HG03442 (cell line): ENCODE data around the gene MAGIX.

Experiments used
- ATAC-seq: cut with Tn5 transposase; IDR thresholded peaks from one replicate; pipeline ENCODE4 v1.9.1; 2021; ENCODE audit warnings: mild to moderate bottlenecking, moderate library complexity; ENCODE audit not compliant: unreplicated experiment

The MAGIX gene

DNA sequence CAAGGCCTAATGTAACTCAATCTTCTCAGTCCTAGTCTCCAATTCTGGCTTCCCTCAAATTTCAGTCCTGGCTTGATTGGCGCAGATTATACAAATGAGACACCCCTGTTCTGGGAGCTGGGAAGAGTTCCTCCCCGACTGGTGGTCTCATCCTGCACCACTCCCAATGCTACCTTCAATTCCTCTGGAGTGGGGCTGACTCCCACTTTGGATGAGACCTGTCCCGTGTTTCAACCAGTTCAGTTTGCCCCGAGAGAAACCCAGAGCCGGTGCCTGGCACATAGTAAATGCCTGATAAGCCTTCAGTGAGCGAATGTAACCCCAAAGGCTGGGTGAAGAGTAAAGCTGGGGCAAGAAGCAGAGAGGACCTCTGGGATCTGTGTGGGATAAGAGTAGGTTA, 41.5 kb downstream of the MAGIX start:
- ATAC-seq: no peak

DNA sequence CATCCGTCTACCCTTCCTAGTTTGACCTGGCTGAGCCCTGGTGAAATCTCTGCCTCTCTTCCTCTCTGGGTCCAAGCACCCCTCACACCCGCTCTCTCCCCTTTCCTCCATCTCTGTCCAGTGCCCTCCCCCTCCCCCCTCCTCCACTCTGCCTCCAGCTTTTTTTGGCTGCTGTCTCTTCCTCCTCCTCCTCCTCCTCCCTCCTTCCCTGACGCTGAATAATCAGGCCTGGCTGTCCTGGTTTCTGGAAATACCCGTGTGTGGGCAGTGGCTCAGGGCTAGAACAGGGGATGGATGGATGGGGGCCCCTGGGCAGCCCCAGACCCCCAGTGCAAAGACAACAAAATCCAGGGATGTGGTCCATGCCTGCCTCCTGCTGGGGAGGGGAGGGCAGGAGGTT, 42.2 kb downstream of the MAGIX start:
- ATAC-seq: no peak

GRCh38 chrX:49205443-49205842, 42.9 kb downstream of the MAGIX start:
- ATAC-seq: no peak

GRCh38 chrX:49206543-49206942, 44.0 kb downstream of the MAGIX start:
- ATAC-seq: no peak

DNA sequence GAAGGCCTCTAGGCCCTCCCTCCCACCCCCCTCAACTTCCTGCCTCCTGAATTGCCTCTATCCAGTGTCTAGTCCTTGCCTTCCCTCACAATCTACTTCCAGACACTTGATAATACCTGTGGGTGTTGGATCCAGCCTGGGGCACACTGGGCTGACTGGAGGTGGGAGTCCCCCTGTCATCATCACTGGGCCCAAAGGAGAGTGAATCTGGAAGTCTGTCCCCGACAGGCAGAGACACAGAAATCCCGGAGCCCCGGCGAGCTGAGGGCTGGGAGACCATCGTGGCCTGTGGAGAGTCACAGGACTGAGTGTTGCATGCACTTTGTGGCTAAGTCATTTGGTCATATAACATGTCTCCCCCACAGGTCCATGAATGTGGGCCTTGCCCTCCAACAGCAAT, 45.8 kb downstream of the MAGIX start:
- ATAC-seq: no peak

GRCh38 chrX:49209434-49210251, 47.1 kb downstream of the MAGIX start:
- no peak for ATAC-seq

DNA sequence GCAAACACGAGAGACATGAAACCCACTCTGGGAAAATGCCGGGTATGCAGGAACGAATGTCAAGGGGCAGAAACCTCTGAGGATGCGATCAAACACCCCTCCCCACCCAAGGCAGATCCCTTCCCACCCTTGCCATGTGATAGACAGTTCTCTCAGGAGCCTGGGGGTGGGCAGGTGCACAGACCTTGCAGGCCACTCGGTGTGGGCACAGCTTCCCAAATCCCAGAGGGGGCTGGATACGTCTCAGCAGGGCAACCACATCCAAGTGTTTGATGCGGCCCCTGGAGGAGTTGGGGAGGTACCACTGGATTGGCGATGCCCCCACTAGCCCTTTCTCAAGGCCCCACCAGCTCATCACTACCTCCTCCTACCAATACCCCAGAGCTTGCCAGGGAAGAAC, 47.8 kb downstream of the MAGIX start:
- ATAC-seq: no peak

DNA sequence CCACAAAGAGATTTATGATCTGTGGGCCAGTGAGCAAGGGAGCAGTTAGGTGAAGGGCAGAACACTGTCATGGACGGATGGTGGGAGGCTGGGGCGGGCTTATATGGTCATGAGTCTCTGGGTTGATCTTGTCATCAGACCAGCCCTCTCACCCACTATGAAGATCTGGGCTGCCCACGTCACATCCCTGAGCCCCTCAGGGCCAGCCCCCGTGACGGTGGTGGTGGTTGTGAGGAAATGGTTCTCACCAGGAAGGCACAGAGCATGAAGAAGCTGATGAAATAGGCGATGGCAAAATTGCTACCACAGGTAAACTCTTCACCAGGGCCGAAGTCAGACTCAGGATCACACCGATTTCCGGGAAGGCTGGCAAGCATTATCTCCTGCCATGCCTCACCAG, 48.5 kb downstream of the MAGIX start:
- no peak for ATAC-seq

- no peak for ATAC-seq
Observed at GRCh38 chrX:49212209-49212608, 49.7 kb downstream of the MAGIX start.

DNA sequence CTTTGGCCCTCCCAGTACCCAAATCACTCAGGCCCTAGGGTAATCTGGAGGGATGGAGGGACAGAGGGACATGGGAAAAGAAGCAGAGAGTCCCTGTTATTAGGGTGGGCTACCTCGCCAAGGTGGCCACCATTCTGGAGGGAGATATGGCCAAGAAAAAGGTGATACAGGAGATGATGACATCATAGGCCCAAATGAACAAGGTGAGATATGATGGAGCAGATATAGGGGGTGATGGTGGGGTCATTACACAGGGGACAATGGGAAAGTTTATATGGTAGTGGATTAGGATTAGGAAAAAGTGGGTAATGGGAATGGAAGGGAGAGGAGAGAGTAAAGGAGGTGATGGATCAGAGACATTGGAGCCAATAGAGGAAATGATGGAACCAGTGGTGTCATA, 50.3 kb downstream of the MAGIX start:
- no peak for ATAC-seq

DNA sequence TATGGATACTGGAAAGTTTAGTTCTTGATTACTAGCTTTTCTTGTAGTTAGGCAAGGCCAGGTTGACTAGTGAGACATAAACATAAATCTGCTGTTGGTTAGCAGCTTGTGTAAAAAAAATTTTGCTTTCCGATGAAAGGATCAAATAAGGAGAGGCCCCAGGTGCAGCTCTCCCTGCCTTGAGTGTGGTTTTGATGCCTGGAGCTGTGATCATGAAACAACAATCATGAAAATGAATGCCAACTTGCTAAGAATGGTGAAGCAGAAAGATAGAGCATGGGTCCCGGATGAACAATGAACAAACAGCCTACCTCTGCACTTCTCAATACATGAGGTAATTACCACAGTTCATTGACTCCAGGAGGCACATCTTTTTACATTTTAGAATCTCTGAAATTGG, 51.9 kb downstream of the MAGIX start:
- no peak for ATAC-seq

GRCh38 chrX:49214996-49215526, 52.5 kb downstream of the MAGIX start:
- ATAC-seq: no peak
